Myocyte (in vitro differentiated cells): ENCODE data around the gene ZNF41. TPM values are rescaled to one million over a fixed set of nuclear protein-coding genes. Genes with fewer than 3 reads are reported as not detected.

ENCODE experiments used
- total RNA-seq: library from RNA; depleted of rRNA; stranded (reverse); fragments of >200 nt; gene quantifications from 2 replicates; pipeline ENCODE4 v1.2.3, GENCODE V29; 2014

The ZNF41 gene
- total RNA-seq, 1 donor from 2014 or later = 13.9 TPM

Other genes with a start within 250 kb of the ZNF41 start
- gene ZNF157, start 112.6 kb downstream of the ZNF41 start, total RNA-seq = 0.08 and 0.47 TPM in 2 replicates
- gene ARAF, start 78.0 kb upstream of the ZNF41 start, total RNA-seq = 32.5 and 40.2 TPM in 2 replicates
- 184 and 222 TPM in 2 replicates for gene TIMP1, start 99.2 kb upstream of the ZNF41 start, total RNA-seq
- gene SYN1, start 136.6 kb upstream of the ZNF41 start, total RNA-seq = 0.80 TPM in 1 of 2 replicates, not detected in the other
- 0.08 and 0.47 TPM in 2 replicates for gene CFP, start 146.7 kb upstream of the ZNF41 start, total RNA-seq
- gene ELK1, start 167.3 kb upstream of the ZNF41 start, total RNA-seq = 44.2 and 76.4 TPM in 2 replicates
- 85.3 and 115 TPM in 2 replicates for gene UXT, start 176.0 kb upstream of the ZNF41 start, total RNA-seq